ENCODE measurements around the gene BTRC.

BTRC gene

GRCh38 chr10:101504438-101504837 is 150.5 kb downstream of the BTRC start:
- H3K4me1 ChIP-seq (ENCODE audit: insufficient read depth, poor library complexity, severe bottlenecking), result no peaks in the 10 kb centered on the region
- no peaks in the 10 kb centered on the region for H3K27me3 ChIP-seq (ENCODE audit: insufficient read depth, poor library complexity, severe bottlenecking)
- no peaks in the 10 kb centered on the region for H3K9me3 ChIP-seq (ENCODE audit: severe bottlenecking)
- no peak for TF ChIP-seq CTCF (IDR thresholded peaks at IDR 0.05; ENCODE audit: poor library complexity, severe bottlenecking)
- H3K4me3 ChIP-seq (ENCODE audit: severe bottlenecking), result no peak overlapping the region
- DNase-seq (ENCODE audit: low spot score), result no peak
- H3K27ac ChIP-seq (ENCODE audit: poor library complexity, severe bottlenecking), result no peak overlapping the region
- no peaks in the 10 kb centered on the region for H3K36me3 ChIP-seq (ENCODE audit: low read depth)
- ATAC-seq (ENCODE audit: low read depth), result no peak

GRCh38 chr10:101506829-101507661 is 153.1 kb downstream of the BTRC start:
- no peaks in the 10 kb centered on the region for H3K9me3 ChIP-seq (ENCODE audit: severe bottlenecking)
- H3K4me1 ChIP-seq (ENCODE audit: insufficient read depth, poor library complexity, severe bottlenecking), result no peaks in the 10 kb centered on the region
- ATAC-seq (ENCODE audit: low read depth) (no peak), DNase-seq (ENCODE audit: low spot score) (no peak)
- no peak overlapping the region for H3K4me3 ChIP-seq (ENCODE audit: severe bottlenecking)
- no peaks in the 10 kb centered on the region for H3K36me3 ChIP-seq (ENCODE audit: low read depth)
- no peaks in the 10 kb centered on the region for H3K27me3 ChIP-seq (ENCODE audit: insufficient read depth, poor library complexity, severe bottlenecking)
- TF ChIP-seq CTCF (IDR thresholded peaks at IDR 0.05; ENCODE audit: poor library complexity, severe bottlenecking), result no peak
- H3K27ac ChIP-seq (ENCODE audit: poor library complexity, severe bottlenecking), result no peak overlapping the region

- no peak for ATAC-seq (ENCODE audit: low read depth)
- no peak for TF ChIP-seq CTCF (IDR thresholded peaks at IDR 0.05; ENCODE audit: poor library complexity, severe bottlenecking)
- Histone ChIP-seq H3K4me3 (ENCODE audit: severe bottlenecking) (no peak overlapping the region), H3K27me3 (ENCODE audit: insufficient read depth, poor library complexity, severe bottlenecking) (no peaks in the 10 kb centered on the region), H3K36me3 (ENCODE audit: low read depth) (no peaks in the 10 kb centered on the region), H3K9me3 (ENCODE audit: severe bottlenecking) (no peaks in the 10 kb centered on the region), H3K4me1 (ENCODE audit: insufficient read depth, poor library complexity, severe bottlenecking) (no peaks in the 10 kb centered on the region), H3K27ac (ENCODE audit: poor library complexity, severe bottlenecking) (no peak overlapping the region)
- DNase-seq (ENCODE audit: low spot score), result no peak
Observed at GRCh38 chr10:101507828-101508227, 153.9 kb downstream of the BTRC start.

- ATAC-seq (ENCODE audit: low read depth), result no peak
- Histone ChIP-seq H3K27me3 (ENCODE audit: insufficient read depth, poor library complexity, severe bottlenecking) (no peaks in the 10 kb centered on the region), H3K4me3 (ENCODE audit: severe bottlenecking) (no peak overlapping the region), H3K27ac (ENCODE audit: poor library complexity, severe bottlenecking) (no peak overlapping the region), H3K9me3 (ENCODE audit: severe bottlenecking) (no peaks in the 10 kb centered on the region), H3K36me3 (ENCODE audit: low read depth) (no peaks in the 10 kb centered on the region), H3K4me1 (ENCODE audit: insufficient read depth, poor library complexity, severe bottlenecking) (no peaks in the 10 kb centered on the region)
- no peak for TF ChIP-seq CTCF (IDR thresholded peaks at IDR 0.05; ENCODE audit: poor library complexity, severe bottlenecking)
- no peak for DNase-seq (ENCODE audit: low spot score)
Observed at GRCh38 chr10:101511938-101512337, 158.0 kb downstream of the BTRC start.

GRCh38 chr10:101512738-101513137 is 158.8 kb downstream of the BTRC start:
- DNase-seq (ENCODE audit: low spot score) (no peak), ATAC-seq (ENCODE audit: low read depth) (no peak)

More at GRCh38 chr10:101512738-101513137, 158.8 kb downstream of the BTRC start:
- Histone ChIP-seq H3K36me3 (ENCODE audit: low read depth) (no peaks in the 10 kb centered on the region), H3K4me3 (ENCODE audit: severe bottlenecking) (no peak overlapping the region), H3K27me3 (ENCODE audit: insufficient read depth, poor library complexity, severe bottlenecking) (no peaks in the 10 kb centered on the region), H3K4me1 (ENCODE audit: insufficient read depth, poor library complexity, severe bottlenecking) (no peaks in the 10 kb centered on the region), H3K27ac (ENCODE audit: poor library complexity, severe bottlenecking) (no peak overlapping the region), H3K9me3 (ENCODE audit: severe bottlenecking) (no peaks in the 10 kb centered on the region)
- no peak for TF ChIP-seq CTCF (IDR thresholded peaks at IDR 0.05; ENCODE audit: poor library complexity, severe bottlenecking)

Measured in RWPE2 (cell line).